OCI-LY7 (cell line): ENCODE measurements around the gene TBRG4.

ENCODE experiments used
- CTCF ChIP-seq: fragments of 200-600 bp; sonication (generic); conservative IDR thresholded peaks from 2 replicates; pipeline ENCODE4 v1.5.1; 2014; ENCODE audit warnings: mild to moderate bottlenecking, antibody characterized with exemption, low read length, moderate library complexity, mixed read lengths
- EZH2phosphoT487 ChIP-seq: fragments of 200-600 bp; sonication (generic); IDR thresholded peaks from 2 replicates; pipeline ENCODE4 v1.6.1; 2018; ENCODE audit warnings: low read depth, borderline replicate concordance, mild to moderate bottlenecking, mixed run types, antibody characterized with exemption, low read length, moderate library complexity, mixed read lengths

- TF ChIP-seq CTCF, result no peak
- TF ChIP-seq EZH2phosphoT487, result no peak
These were observed 45.2 kb upstream of the TBRG4 start for GRCh38 chr7:45156516-45157272.
